ENCODE results near the gene DPEP3. TPM values are rescaled to one million over a fixed set of nuclear protein-coding genes. Genes with fewer than 3 reads are reported as not detected.

Gene DPEP3
- total RNA-seq, 1 donor from 2014 or later = not detected

- H3K27me3 Mint-ChIP-seq (ENCODE audit: low read depth) = no peaks in the 10 kb centered on the region
- H3K9me3 Mint-ChIP-seq (ENCODE audit: low read depth) = no peaks in the 10 kb centered on the region
- peaks cover 30% of the 10 kb centered on the region for H3K36me3 Mint-ChIP-seq (ENCODE audit: low read depth)
- H3K4me1 Mint-ChIP-seq (ENCODE audit: low read depth) = no peaks in the 10 kb centered on the region
- no peak overlapping the region for H3K27ac Mint-ChIP-seq (ENCODE audit: unreplicated experiment)
- no peak for TF ChIP-seq CTCF (IDR thresholded peaks at IDR 0.05)
- H3K4me3 Mint-ChIP-seq (ENCODE audit: unreplicated experiment) = no peak overlapping the region
- DNase-seq (ENCODE audit: low spot score) = no peak
Observed at GRCh38 chr16:67949645-67950044, 30.7 kb downstream of the DPEP3 start.

GRCh38 chr16:67948015-67948414 is 32.3 kb downstream of the DPEP3 start:
- Mint-ChIP-seq H3K27ac (ENCODE audit: unreplicated experiment) (no peak overlapping the region), H3K4me3 (ENCODE audit: unreplicated experiment) (no peak overlapping the region), H3K9me3 (ENCODE audit: low read depth) (no peaks in the 10 kb centered on the region), H3K36me3 (ENCODE audit: low read depth) (peaks cover 27% of the 10 kb centered on the region), H3K27me3 (ENCODE audit: low read depth) (no peaks in the 10 kb centered on the region), H3K4me1 (ENCODE audit: low read depth) (no peaks in the 10 kb centered on the region)
- no peak for TF ChIP-seq CTCF (IDR thresholded peaks at IDR 0.05)
- no peak for DNase-seq (ENCODE audit: low spot score)

- Mint-ChIP-seq H3K27ac (ENCODE audit: unreplicated experiment) (no peak overlapping the region), H3K9me3 (ENCODE audit: low read depth) (no peaks in the 10 kb centered on the region), H3K27me3 (ENCODE audit: low read depth) (no peaks in the 10 kb centered on the region), H3K36me3 (ENCODE audit: low read depth) (peaks cover 28% of the 10 kb centered on the region), H3K4me1 (ENCODE audit: low read depth) (no peaks in the 10 kb centered on the region), H3K4me3 (ENCODE audit: unreplicated experiment) (no peak overlapping the region)
- DNase-seq (ENCODE audit: low spot score) = no peak
- no peak for TF ChIP-seq CTCF (IDR thresholded peaks at IDR 0.05)
Observed at GRCh38 chr16:67946966-67947558, 33.2 kb downstream of the DPEP3 start.

GRCh38 chr16:67946128-67946569 is 34.1 kb downstream of the DPEP3 start:
- H3K27me3 Mint-ChIP-seq (ENCODE audit: low read depth) = no peaks in the 10 kb centered on the region
- H3K9me3 Mint-ChIP-seq (ENCODE audit: low read depth) = no peaks in the 10 kb centered on the region
- no peak for DNase-seq (ENCODE audit: low spot score)
- H3K4me3 Mint-ChIP-seq (ENCODE audit: unreplicated experiment) = no peak overlapping the region
- no peaks in the 10 kb centered on the region for H3K4me1 Mint-ChIP-seq (ENCODE audit: low read depth)
- TF ChIP-seq CTCF (IDR thresholded peaks at IDR 0.05) = no peak
- no peak overlapping the region for H3K27ac Mint-ChIP-seq (ENCODE audit: unreplicated experiment)
- peaks cover 27% of the 10 kb centered on the region for H3K36me3 Mint-ChIP-seq (ENCODE audit: low read depth)

GRCh38 chr16:67945392-67945933 is 34.8 kb downstream of the DPEP3 start:
- Mint-ChIP-seq H3K9me3 (ENCODE audit: low read depth) (no peaks in the 10 kb centered on the region), H3K4me3 (ENCODE audit: unreplicated experiment) (no peak overlapping the region), H3K4me1 (ENCODE audit: low read depth) (no peaks in the 10 kb centered on the region), H3K27ac (ENCODE audit: unreplicated experiment) (no peak overlapping the region), H3K36me3 (ENCODE audit: low read depth) (peaks cover 24% of the 10 kb centered on the region), H3K27me3 (ENCODE audit: low read depth) (no peaks in the 10 kb centered on the region)
- no peak for TF ChIP-seq CTCF (IDR thresholded peaks at IDR 0.05)
- no peak for DNase-seq (ENCODE audit: low spot score)

All from chondrocyte (in vitro differentiated cells).